ENCODE data around the gene NCMAP.

NCMAP gene

DNA sequence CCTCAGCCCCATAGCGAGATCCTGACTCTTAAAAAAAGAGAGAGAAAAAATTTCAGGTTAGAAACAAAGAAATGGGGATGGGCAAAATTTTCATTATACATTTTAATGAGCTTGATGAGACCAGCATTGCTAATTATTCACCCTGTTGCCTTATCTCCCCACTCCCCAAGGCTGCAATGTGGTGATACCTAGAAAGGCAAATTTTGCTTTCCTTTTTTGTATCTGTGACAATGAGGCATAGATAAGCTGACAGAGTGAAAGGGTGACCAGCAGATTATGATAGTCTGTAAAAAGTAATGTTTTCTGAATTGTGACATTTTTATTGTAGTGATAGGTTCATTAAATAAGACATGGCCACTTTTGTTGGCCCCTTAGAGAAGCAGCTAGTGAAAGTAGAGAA lies 100.2 kb downstream of the NCMAP start:
- Histone ChIP-seq H3K4me1 (ENCODE audit: control insufficient read depth in 1 of 2, insufficient read depth in 1 of 2, low read depth in 1 of 2, low read length in 1 of 2) (no peaks in the 10 kb centered on the region), H3K4me3 (ENCODE audit: low read depth in 1 of 2, low read length in 1 of 2) (no peak overlapping the region), H3K36me3 (peaks cover 100% of the 10 kb centered on the region), H3K27me3 (no peaks in the 10 kb centered on the region), H3K27ac (no peak overlapping the region), H3K9me3 (no peaks in the 10 kb centered on the region)
- TF ChIP-seq, protein P1, sequence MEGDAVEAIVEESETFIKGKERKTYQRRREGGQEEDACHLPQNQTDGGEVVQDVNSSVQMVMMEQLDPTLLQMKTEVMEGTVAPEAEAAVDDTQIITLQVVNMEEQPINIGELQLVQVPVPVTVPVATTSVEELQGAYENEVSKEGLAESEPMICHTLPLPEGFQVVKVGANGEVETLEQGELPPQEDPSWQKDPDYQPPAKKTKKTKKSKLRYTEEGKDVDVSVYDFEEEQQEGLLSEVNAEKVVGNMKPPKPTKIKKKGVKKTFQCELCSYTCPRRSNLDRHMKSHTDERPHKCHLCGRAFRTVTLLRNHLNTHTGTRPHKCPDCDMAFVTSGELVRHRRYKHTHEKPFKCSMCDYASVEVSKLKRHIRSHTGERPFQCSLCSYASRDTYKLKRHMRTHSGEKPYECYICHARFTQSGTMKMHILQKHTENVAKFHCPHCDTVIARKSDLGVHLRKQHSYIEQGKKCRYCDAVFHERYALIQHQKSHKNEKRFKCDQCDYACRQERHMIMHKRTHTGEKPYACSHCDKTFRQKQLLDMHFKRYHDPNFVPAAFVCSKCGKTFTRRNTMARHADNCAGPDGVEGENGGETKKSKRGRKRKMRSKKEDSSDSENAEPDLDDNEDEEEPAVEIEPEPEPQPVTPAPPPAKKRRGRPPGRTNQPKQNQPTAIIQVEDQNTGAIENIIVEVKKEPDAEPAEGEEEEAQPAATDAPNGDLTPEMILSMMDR (IDR thresholded peaks at IDR 0.05), result no peak

DNA sequence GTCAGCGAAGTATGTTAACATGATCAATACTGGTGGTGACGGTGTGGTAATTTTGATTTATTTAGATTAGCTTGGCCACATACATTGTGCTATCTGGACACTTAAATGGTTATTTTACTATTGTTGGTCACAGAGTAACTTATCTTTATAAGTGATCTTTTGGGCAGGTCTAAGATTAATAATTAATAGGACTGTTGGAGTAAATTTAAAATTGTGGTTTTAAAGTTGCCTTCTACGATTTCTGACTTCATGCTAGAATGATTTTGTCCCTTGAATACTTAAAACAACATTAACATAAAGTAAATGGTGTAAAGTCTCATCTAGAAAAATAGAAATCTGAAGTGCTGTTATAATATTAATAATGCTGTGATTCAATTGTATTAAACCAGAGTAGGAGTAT lies 101.9 kb downstream of the NCMAP start:
- TF ChIP-seq, protein P1 (IDR thresholded peaks at IDR 0.05), result no peak
- H3K27me3 ChIP-seq, result no peaks in the 10 kb centered on the region

More for the DNA sequence above, 101.9 kb downstream of the NCMAP start:
- Histone ChIP-seq H3K4me3 (ENCODE audit: low read depth in 1 of 2, low read length in 1 of 2) (no peak overlapping the region), H3K36me3 (peaks cover 100% of the 10 kb centered on the region), H3K27ac (no peak overlapping the region), H3K4me1 (ENCODE audit: control insufficient read depth in 1 of 2, insufficient read depth in 1 of 2, low read depth in 1 of 2, low read length in 1 of 2) (no peaks in the 10 kb centered on the region), H3K9me3 (no peaks in the 10 kb centered on the region)

Data from neutrophil (primary cell).